SK-N-SH (cell line): ENCODE results near the gene TMEM176A. TPM values are rescaled to one million over a fixed set of nuclear protein-coding genes. Genes with fewer than 3 reads are reported as not detected.

Experiments used
- CTCF ChIA-PET: fragments of 300-600, 350-600 bp; formaldehyde crosslinking; extraction: SDS; loops from one replicate; lab custom pipeline; 2021; lab: Yijun Ruan, JAX
- POLR2A ChIA-PET: fragments of 350-600 bp; sonication (Branson Sonifier 250); formaldehyde crosslinking; extraction: SDS; loops from one replicate; lab custom pipeline; 2020; ENCODE audit warnings: antibody characterized with exemption, inconsistent platforms; lab: Yijun Ruan, JAX
- DNase-seq: peaks from one replicate; pipeline ENCODE4 v3.0.0; 2012
- H2AFZ ChIP-seq: fragments of 200-600 bp; sonication (generic); 2 replicates; pipeline ENCODE4 v1.8.1; 2016; ENCODE audit warnings: antibody characterized with exemption, mild to moderate bottlenecking, low read depth
- H3F3A ChIP-seq: fragments of 200-600 bp; sonication (generic); replicated peaks from 2 replicates; pipeline ENCODE3; 2016; ENCODE audit warnings: antibody characterized with exemption, mild to moderate bottlenecking; ENCODE audit not compliant: insufficient read depth
- H3K27ac ChIP-seq, 2 experiments: fragments of 200-500 bp in 1 of 2; fragments of 200-600 bp in 1 of 2; sonication (Bioruptor generic) in 1 of 2; sonication (generic), shearing (Covaris generic) in 1 of 2; 2 replicates each; pipeline versions ENCODE4 v1.5.1 to v1.6.1; 2014 to 2016; ENCODE audit warnings: low read depth in 2 of 2, inconsistent platforms in 1 of 2, low read length in 1 of 2, mild to moderate bottlenecking in 1 of 2, mixed read lengths in 1 of 2
- H3K27me3 ChIP-seq: fragments of 200-600 bp; sonication (generic), shearing (Covaris generic); 2 replicates; pipeline ENCODE4 v1.6.1; 2016; ENCODE audit warnings: mixed run types; ENCODE audit not compliant: insufficient read depth
- H3K36me3 ChIP-seq, 2 experiments: fragments of 200-500 bp in 1 of 2; fragments of 200-600 bp in 1 of 2; sonication (Bioruptor generic) in 1 of 2; sonication (generic) in 1 of 2; replicated peaks in 1 of 2; 2 replicates each; pipeline versions ENCODE3 to v1.5.1; 2014 to 2016; ENCODE audit warnings: low read length in 1 of 2, mild to moderate bottlenecking in 1 of 2; ENCODE audit not compliant: insufficient read depth in 2 of 2, control insufficient read depth in 1 of 2
- H3K4me1 ChIP-seq, 2 experiments: fragments of 200-500 bp in 1 of 2; fragments of 200-600 bp in 1 of 2; sonication (Bioruptor generic) in 1 of 2; sonication (generic), shearing (Covaris generic) in 1 of 2; 2 replicates each; pipeline versions ENCODE4 v1.5.1 to v1.6.1; 2014 to 2016; ENCODE audit warnings: low read depth in 1 of 2, low read length in 1 of 2, mixed run types in 1 of 2; ENCODE audit not compliant: insufficient read depth in 2 of 2, control insufficient read depth in 1 of 2
- H3K4me2 ChIP-seq: fragments of 200-600 bp; sonication (generic), shearing (Covaris generic); 2 replicates; pipeline ENCODE4 v1.6.1; 2017; ENCODE audit warnings: mixed run types
- H3K4me3 ChIP-seq, 2 experiments: fragments of 200-500 bp in 1 of 2; fragments of 200-600 bp in 1 of 2; sonication (Bioruptor generic) in 1 of 2; sonication (generic), shearing (Covaris generic) in 1 of 2; 2 replicates each; pipeline versions ENCODE4 v1.5.1 to v1.8.1; 2014 to 2016; ENCODE audit warnings: low read depth in 2 of 2, inconsistent platforms in 1 of 2, low read length in 1 of 2, mild to moderate bottlenecking in 1 of 2, mixed read lengths in 1 of 2, moderate library complexity in 1 of 2
- H3K79me2 ChIP-seq: fragments of 200-600 bp; sonication (generic); 2 replicates; pipeline ENCODE4 v1.8.1; 2017; ENCODE audit warnings: mild to moderate bottlenecking; ENCODE audit not compliant: insufficient read depth
- H3K9ac ChIP-seq: fragments of 200-600 bp; sonication (generic); 2 replicates; pipeline ENCODE4 v1.6.1; 2017; ENCODE audit warnings: mixed run types
- H3K9me2 ChIP-seq: fragments of 200-600 bp; sonication (generic); 2 replicates; pipeline ENCODE4 v1.6.1; 2017; ENCODE audit warnings: mixed run types
- H3K9me3 ChIP-seq: fragments of 200-600 bp; sonication (generic); 2 replicates; pipeline ENCODE4 v1.6.1; 2017; ENCODE audit warnings: mixed run types, mild to moderate bottlenecking, moderate library complexity
- H4K20me1 ChIP-seq: fragments of 200-600 bp; sonication (generic); 2 replicates; pipeline ENCODE4 v1.6.1; 2017; ENCODE audit warnings: mild to moderate bottlenecking, mixed run types; ENCODE audit not compliant: insufficient read depth
- CTCF ChIP-seq: fragments of 200-600 bp; sonication (generic); IDR thresholded peaks from 2 replicates; pipeline ENCODE4 v1.6.1; 2017; ENCODE audit warnings: antibody characterized with exemption, mild to moderate bottlenecking, moderate library complexity
- ELF1 ChIP-seq: IDR thresholded peaks from 2 replicates; pipeline ENCODE4 v1.4.0; 2012
- EP300 ChIP-seq, 2 experiments: IDR thresholded peaks; 2 replicates each; pipeline versions ENCODE4 v1.4.0 to v1.6.1; 2012; ENCODE audit warnings: borderline replicate concordance in 1 of 2, low read depth in 1 of 2, low read length in 1 of 2
- FOSL2 ChIP-seq: IDR thresholded peaks from 2 replicates; pipeline ENCODE4 v1.4.0; 2012; ENCODE audit warnings: low read depth, mild to moderate bottlenecking, moderate library complexity, borderline replicate concordance
- FOXJ3 ChIP-seq: sonication (generic); formaldehyde crosslinking; IDR thresholded peaks from 2 replicates; pipeline ENCODE4 v1.5.1; 2020; ENCODE audit warnings: mild to moderate bottlenecking, missing genetic modification reagents
- FOXM1 ChIP-seq: IDR thresholded peaks from 2 replicates; pipeline ENCODE4 v1.4.0; 2012; ENCODE audit warnings: low read depth, mild to moderate bottlenecking
- MXI1 ChIP-seq: IDR thresholded peaks from 2 replicates; pipeline ENCODE4 v1.6.1; 2012; ENCODE audit warnings: mild to moderate bottlenecking, low read depth, low read length, improper control_type of control experiment
- RCOR1 ChIP-seq: fragments of 150-350 bp; IDR thresholded peaks from 2 replicates; pipeline ENCODE4 v1.6.1; 2017; ENCODE audit warnings: antibody characterized with exemption, low read length
- RFX5 ChIP-seq: IDR thresholded peaks from 2 replicates; pipeline ENCODE4 v1.6.1; 2012; ENCODE audit warnings: mild to moderate bottlenecking, improper control_type of control experiment, low read length
- RXRA ChIP-seq: IDR thresholded peaks from 2 replicates; pipeline ENCODE4 v1.4.0; 2012; ENCODE audit warnings: low read depth, mild to moderate bottlenecking, borderline replicate concordance
- SIN3A ChIP-seq: IDR thresholded peaks from 2 replicates; pipeline ENCODE4 v1.6.1; 2012; ENCODE audit warnings: low read depth, mild to moderate bottlenecking, low read length, moderate library complexity, borderline replicate concordance
- TAF1 ChIP-seq: IDR thresholded peaks from 2 replicates; pipeline ENCODE4 v1.6.1; 2012; ENCODE audit warnings: low read depth, mild to moderate bottlenecking, low read length, moderate library complexity, borderline replicate concordance
- YY1 ChIP-seq: IDR thresholded peaks from 2 replicates; pipeline ENCODE4 v1.4.0; 2012; ENCODE audit warnings: low read depth, mild to moderate bottlenecking
- ZBTB33 ChIP-seq: IDR thresholded peaks from 2 replicates; pipeline ENCODE4 v1.4.0; 2012; ENCODE audit warnings: low read depth, borderline replicate concordance
- WGBS: methylation state at CpG from one replicate; pipeline ENCODE4 v1.1.6; 2017; ENCODE audit warnings: low lambda C conversion rate; 5-methylcytosine and 5-hydroxymethylcytosine counted together
- polyA plus RNA-seq, 3 experiments: library from polyadenylated mRNA; depleted of rRNA; stranded (reverse); fragments of >200 nt; gene quantifications; 2 replicates each; pipeline ENCODE4 v1.2.3, GENCODE V29; 2012

Gene TMEM176A
- polyA plus RNA-seq, 1 of the 3 experiments (the other 2 are of a cell fraction) = not detected

GRCh38 chr7:150850273-150850672 lies 49.7 kb downstream of the TMEM176A start:
- CTCF ChIA-PET = interaction anchor here (1.6 to 2.0 kb wide), 3 partner anchors 21 to 72 kb away, joined by 4 to 5 read pairs (median 5); no protein-coding TSS in a partner anchor

More at GRCh38 chr7:150850273-150850672, 49.7 kb downstream of the TMEM176A start:
- Histone ChIP-seq H3K27ac (no peak overlapping the region), H3K4me3 (no peak overlapping the region), H3K9ac (no peak overlapping the region), H3K4me2 (no peak overlapping the region), H3K9me2 (no peaks in the 10 kb centered on the region), H4K20me1 (no peaks in the 10 kb centered on the region), H2AFZ (no peak overlapping the region), H3F3A (no peaks in the 10 kb centered on the region), H3K27me3 (peaks cover 12% of the 10 kb centered on the region; the same call in 1 of the 2 replicates), H3K36me3 (no peaks in the 10 kb centered on the region), H3K79me2 (no peaks in the 10 kb centered on the region), H3K9me3 (no peaks in the 10 kb centered on the region), H3K4me1 (peaks cover 0 to 18% of the 10 kb centered on the region in 2 experiments; a peak in 1 of 4 replicates)
- no peak for DNase-seq
- POLR2A ChIA-PET = no interaction called here
- TF ChIP-seq ZBTB33 = no peak
- TF ChIP-seq FOSL2 = no peak
- TF ChIP-seq RFX5 = no peak
- no peak for TF ChIP-seq RCOR1
- no peak for TF ChIP-seq RXRA
- no peak for TF ChIP-seq YY1
- TF ChIP-seq EP300 (IDR thresholded peaks at IDR 0.05; ENCODE audit: borderline replicate concordance in 1 of 2, low read depth in 1 of 2, low read length in 1 of 2) = no peak
- no peak for TF ChIP-seq MXI1
- TF ChIP-seq ELF1 = no peak
- TF ChIP-seq FOXM1 = no peak
- TF ChIP-seq TAF1 = no peak
- no peak for TF ChIP-seq CTCF
- TF ChIP-seq FOXJ3 (CRISPR knock-in tag) = no peak
- TF ChIP-seq SIN3A = no peak
- 36% methylated on average over 5 of the region's 5 CpGs for whole genome bisulfite sequencing
